Fibroblast of pulmonary artery (primary cell): ENCODE results near the gene RNF220.

Experiments
- DNase-seq: peaks from one replicate; pipeline ENCODE4 v3.0.0-alpha.2; 2010; ENCODE audit warnings: low read depth
- H3K4me3 ChIP-seq: replicated peaks from 2 replicates; pipeline ENCODE4 v1.5.1; 2011; ENCODE audit warnings: low read depth, mild to moderate bottlenecking, control low read depth, low read length, moderate library complexity
- CTCF ChIP-seq: IDR thresholded peaks from 2 replicates; pipeline ENCODE4 v1.5.1; 2011; ENCODE audit warnings: mild to moderate bottlenecking, control low read depth, low read length, inconsistent platforms; ENCODE audit errors: missing control alignments

The RNF220 gene

GRCh38 chr1:44611866-44612265, 206.8 kb downstream of the RNF220 start:
- TF ChIP-seq CTCF = no peak
- H3K4me3 ChIP-seq = no peak overlapping the region
- DNase-seq = no peak

GRCh38 chr1:44613941-44614340, 208.9 kb downstream of the RNF220 start:
- no peak overlapping the region for H3K4me3 ChIP-seq
- no peak for DNase-seq
- no peak for TF ChIP-seq CTCF

GRCh38 chr1:44616284-44616990, 211.4 kb downstream of the RNF220 start:
- DNase-seq = no peak
- no peak overlapping the region for H3K4me3 ChIP-seq
- TF ChIP-seq CTCF = no peak

GRCh38 chr1:44616991-44617702, 212.1 kb downstream of the RNF220 start:
- peak overlapping the region; percentile 39 for H3K4me3 ChIP-seq
- peak; percentile 8 for DNase-seq
- TF ChIP-seq CTCF = no peak

- no peak for DNase-seq
- no peak for TF ChIP-seq CTCF
- no peak overlapping the region for H3K4me3 ChIP-seq
Observed at GRCh38 chr1:44617703-44618029, 212.6 kb downstream of the RNF220 start.

- DNase-seq = peak; percentile 11
- TF ChIP-seq CTCF = no peak
Observed at GRCh38 chr1:44619261-44619900, 214.3 kb downstream of the RNF220 start.

More at GRCh38 chr1:44619261-44619900, 214.3 kb downstream of the RNF220 start:
- H3K4me3 ChIP-seq = no peak overlapping the region
